HG02678 (cell line): ENCODE measurements around the gene LRRC46.

Experiments
- ATAC-seq: cut with Tn5 transposase; IDR thresholded peaks from one replicate; pipeline ENCODE4 v1.9.1; 2021; ENCODE audit warnings: mild to moderate bottlenecking, moderate library complexity; ENCODE audit not compliant: unreplicated experiment

LRRC46 gene

DNA sequence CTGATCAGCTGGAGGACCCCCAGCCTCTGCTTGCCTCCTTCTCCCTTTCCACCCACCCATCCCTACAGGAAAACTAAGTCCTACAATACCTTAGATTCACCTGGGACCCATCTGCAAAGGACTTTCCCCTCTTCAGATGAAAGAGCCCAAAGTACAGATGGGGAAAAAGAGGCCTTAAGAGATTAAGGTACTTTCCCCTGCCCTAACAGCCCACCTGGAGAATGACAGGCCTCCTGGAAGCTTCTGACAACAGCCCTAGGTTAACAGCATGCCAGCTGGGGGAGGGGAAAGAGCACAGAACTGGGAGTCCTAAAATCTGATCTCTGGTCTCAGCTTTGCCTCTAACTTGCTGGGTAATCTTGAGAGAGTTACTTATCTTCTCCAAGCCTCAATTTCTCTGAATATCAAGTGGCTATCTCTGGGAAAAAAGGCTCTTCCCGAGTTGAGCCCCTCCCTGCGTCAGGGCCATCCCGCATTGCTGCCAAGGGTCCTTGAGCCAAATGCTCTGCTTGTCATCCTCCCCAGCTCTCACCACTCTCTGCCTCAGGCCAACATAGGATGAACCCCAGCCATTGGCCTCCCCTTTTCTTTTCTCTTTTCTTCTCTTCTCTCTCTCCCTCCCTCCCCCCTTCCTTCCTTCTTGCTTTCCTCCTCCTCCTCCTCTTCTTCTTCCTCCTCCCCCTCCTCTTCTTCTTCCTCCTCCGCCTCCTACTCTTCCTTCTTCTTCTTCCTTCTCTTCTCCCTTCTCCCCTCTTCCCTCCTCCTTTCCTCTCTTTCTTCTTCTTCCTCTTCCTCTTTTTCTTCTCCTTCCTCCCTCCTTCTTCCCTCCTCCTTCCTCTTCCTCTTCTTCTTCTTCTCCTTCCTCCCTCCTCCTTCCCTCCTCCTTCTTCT is 42.0 kb downstream of the LRRC46 start:
- no peak for ATAC-seq

- no peak for ATAC-seq
These were observed 43.8 kb downstream of the LRRC46 start for GRCh38 chr17:47875011-47875985.

DNA sequence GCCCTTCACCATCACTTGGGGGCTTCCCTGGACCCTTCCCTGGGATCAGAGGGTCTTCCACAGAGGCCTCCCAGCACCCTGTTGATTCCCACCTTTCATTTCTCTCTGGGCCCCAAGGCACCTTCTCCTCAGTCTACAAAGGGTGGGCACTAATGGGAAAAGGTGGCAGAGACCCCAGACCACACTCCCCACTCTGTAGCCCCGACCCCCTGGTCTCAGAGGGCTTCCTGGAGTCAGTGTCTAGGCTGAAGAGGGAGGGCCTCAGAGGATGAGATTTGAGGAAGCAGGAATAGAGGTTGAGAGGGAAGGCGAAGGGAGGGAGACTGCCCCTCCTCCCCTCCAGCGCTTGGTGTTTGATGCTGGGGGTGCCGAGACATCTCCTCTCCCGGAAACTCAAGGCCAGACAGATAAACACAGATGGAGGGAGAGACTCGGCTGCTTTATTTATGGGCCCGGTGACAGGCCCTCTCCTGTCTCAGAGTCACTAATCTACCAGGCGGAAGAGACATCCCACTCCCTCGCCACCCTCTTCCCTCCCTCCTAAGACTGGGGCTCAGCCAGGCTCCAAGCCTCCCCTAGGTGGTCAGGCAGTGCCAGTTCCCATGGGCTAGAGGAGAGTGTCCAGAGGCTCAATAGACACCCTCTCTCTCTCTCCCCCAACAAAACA is 46.0 kb downstream of the LRRC46 start:
- no peak for ATAC-seq

DNA sequence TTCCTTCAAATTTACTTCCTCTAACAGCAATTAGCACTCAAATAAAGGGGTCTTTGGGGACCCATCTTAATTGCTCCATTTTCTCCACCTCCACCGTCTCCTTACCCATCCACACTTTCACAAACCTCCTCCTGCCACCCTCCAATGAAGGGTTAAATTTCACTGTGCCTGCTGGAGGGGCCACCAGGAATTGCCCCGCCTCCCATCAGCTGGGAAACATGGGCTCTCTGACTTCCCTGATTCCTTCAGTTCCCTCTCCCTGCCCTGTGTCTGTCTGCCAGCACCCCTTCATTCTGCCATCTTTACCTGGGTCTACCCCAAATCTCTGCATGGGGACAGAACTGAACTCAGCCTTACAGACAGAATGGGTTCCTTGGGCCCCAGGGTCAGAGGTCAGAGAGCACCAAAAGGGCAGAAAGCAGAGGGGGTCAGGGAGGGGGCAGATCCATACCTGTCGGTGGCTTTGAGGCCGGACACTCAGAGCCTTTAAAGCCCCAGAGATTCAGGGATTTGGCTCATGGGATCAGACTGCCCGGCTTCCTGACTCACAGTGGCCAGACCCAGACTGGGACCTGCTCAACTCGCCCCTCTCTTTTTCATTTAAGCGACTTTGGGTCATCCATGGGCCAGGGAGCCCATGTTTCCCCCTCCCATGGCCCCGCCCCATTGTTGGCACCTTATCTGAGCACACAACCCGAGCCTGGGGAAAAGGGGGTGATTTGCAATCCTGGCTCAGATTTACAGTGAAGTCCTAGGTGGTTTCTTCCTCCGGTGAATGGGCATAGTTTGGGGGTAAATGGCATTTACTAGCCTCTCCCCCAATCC is 46.9 kb downstream of the LRRC46 start:
- no peak for ATAC-seq

GRCh38 chr17:47879028-47879585 is 47.6 kb downstream of the LRRC46 start:
- no peak for ATAC-seq

GRCh38 chr17:47879776-47880454 is 48.4 kb downstream of the LRRC46 start:
- ATAC-seq = no peak

- ATAC-seq = no peak
These were observed 50.8 kb downstream of the LRRC46 start for GRCh38 chr17:47882247-47882646.

- no peak for ATAC-seq
These were observed 51.5 kb downstream of the LRRC46 start for GRCh38 chr17:47882695-47883588.

GRCh38 chr17:47883589-47884426 is 52.3 kb downstream of the LRRC46 start:
- no peak for ATAC-seq

DNA sequence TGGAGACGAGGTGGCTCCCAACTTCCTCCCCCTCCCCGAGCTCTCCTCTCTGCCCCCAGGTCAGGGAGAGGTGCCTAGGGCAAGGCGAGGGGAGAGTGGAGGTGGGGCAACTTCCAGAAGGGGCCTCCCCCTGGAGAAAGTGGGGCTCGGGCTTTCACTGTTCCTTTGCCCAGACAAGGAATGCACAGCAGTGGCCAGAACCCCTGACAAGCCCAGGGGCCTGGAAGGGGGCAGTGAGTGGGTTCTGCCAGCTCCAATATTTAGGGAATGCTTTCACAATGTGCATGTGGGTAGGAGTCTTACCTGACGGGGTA is 52.9 kb downstream of the LRRC46 start:
- no peak for ATAC-seq

DNA sequence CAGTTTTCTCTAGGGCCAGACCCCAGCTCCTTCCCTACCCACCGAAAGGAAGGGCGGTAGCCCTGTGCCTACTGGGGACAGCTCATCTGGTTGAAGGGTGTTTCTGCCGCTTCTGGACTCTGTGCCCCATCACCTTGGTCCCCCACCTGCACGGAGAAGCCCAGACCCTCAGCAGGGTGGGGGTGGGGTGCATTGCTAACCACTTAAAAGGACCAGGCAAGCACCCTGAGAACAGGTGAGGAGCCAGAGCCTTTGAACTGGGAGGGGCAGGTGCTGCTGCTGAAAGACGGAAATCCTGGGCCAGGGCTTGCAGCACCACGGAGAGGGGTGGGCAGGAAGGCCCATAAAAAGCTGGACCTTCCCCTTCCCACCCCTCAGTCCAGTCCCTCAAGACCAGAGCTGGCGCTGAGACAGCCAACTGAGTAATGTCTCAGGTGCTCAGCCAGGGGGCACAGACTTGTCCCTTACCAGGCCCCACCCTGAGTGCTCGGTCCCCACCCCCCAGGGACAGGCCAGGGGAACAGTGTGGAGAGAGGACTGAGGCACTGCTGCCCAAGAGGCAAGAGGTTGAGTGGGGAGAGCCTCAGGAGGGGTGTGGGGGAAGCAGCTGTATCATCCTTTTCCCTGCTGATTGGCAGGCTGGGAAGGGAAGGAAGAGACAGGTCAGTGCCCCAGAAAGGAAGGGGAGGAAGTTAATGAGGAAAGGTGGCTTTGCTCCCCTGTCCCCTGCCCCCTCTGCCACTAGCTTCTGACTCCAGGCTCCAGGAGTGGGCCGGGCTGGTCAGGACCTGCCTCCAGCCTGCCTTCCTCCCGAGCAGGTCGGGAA is 53.6 kb downstream of the LRRC46 start:
- ATAC-seq = no peak
